HFFc6 (cell line): ENCODE results near the gene MT1HL1. TPM values are rescaled to one million over a fixed set of nuclear protein-coding genes. Genes with fewer than 3 reads are reported as not detected.

ENCODE experiments used
- DNase-seq: peaks from one replicate; pipeline ENCODE4 v3.0.0-alpha.2; 2018
- H3K27ac Mint-ChIP-seq: 2 replicates; pipeline ENCODE4 v1.8.0; 2020; ENCODE audit warnings: mild to moderate bottlenecking, mixed read lengths
- H3K27me3 Mint-ChIP-seq: 2 replicates; pipeline ENCODE4 v1.8.0; 2021; ENCODE audit warnings: mild to moderate bottlenecking, moderate library complexity, mixed read lengths; ENCODE audit not compliant: insufficient read depth
- H3K36me3 Mint-ChIP-seq: 2 replicates; pipeline ENCODE4 v1.8.0; 2021; ENCODE audit warnings: low read depth, mixed read lengths
- H3K4me1 Mint-ChIP-seq: 2 replicates; pipeline ENCODE4 v1.8.0; 2020; ENCODE audit warnings: low read depth, mixed read lengths
- H3K4me3 Mint-ChIP-seq: 2 replicates; pipeline ENCODE4 v1.8.0; 2020; ENCODE audit warnings: mild to moderate bottlenecking, moderate library complexity, mixed read lengths
- H3K9me3 Mint-ChIP-seq: 2 replicates; pipeline ENCODE4 v1.8.0; 2020; ENCODE audit warnings: mild to moderate bottlenecking, mixed read lengths
- CTCF ChIP-seq: fragments of 200-600 bp; sonication (generic); IDR thresholded peaks from 2 replicates; pipeline ENCODE4 v1.5.0; 2021; ENCODE audit warnings: antibody characterized with exemption, mild to moderate bottlenecking
- total RNA-seq, 6 experiments: library from RNA; stranded (reverse); fragmentation: NEBNext Ultra II Directional; extraction: Animal tissue kit (Norgen Biotek cat#: 25700); gene quantifications; 2 replicates in 1 of 6; 3 replicates in 5 of 6; pipeline ENCODE4 v1.2.3, GENCODE V29; 2021

Gene MT1HL1
- total RNA-seq, 6 experiments from 2014 or later = not detected

GRCh38 chr1:237040823-237041222 lies 36.6 kb upstream of the MT1HL1 start:
- no peak for DNase-seq
- Mint-ChIP-seq H3K4me1 (no peaks in the 10 kb centered on the region), H3K4me3 (no peak overlapping the region), H3K9me3 (peaks cover 24% of the 10 kb centered on the region), H3K36me3 (peaks cover 7% of the 10 kb centered on the region), H3K27ac (no peak overlapping the region), H3K27me3 (no peaks in the 10 kb centered on the region; the same call in 1 of the 2 replicates)
- TF ChIP-seq CTCF = no peak

GRCh38 chr1:237038211-237038610 lies 34.0 kb upstream of the MT1HL1 start:
- TF ChIP-seq CTCF = no peak
- H3K27me3 Mint-ChIP-seq = no peaks in the 10 kb centered on the region; the same call in 1 of the 2 replicates
- no peak overlapping the region for H3K27ac Mint-ChIP-seq
- no peaks in the 10 kb centered on the region for H3K4me1 Mint-ChIP-seq
- no peak overlapping the region for H3K4me3 Mint-ChIP-seq
- H3K9me3 Mint-ChIP-seq = peaks cover 12% of the 10 kb centered on the region
- no peak for DNase-seq
- H3K36me3 Mint-ChIP-seq = peaks cover 7% of the 10 kb centered on the region

- no peaks in the 10 kb centered on the region for H3K27me3 Mint-ChIP-seq
- H3K27ac Mint-ChIP-seq = no peak overlapping the region
- DNase-seq = no peak
- TF ChIP-seq CTCF = no peak
- no peak overlapping the region for H3K4me3 Mint-ChIP-seq
- no peaks in the 10 kb centered on the region for H3K4me1 Mint-ChIP-seq
- peaks cover 4% of the 10 kb centered on the region; the same call in 1 of the 2 replicates for H3K9me3 Mint-ChIP-seq
- H3K36me3 Mint-ChIP-seq = no peaks in the 10 kb centered on the region
Observed at GRCh38 chr1:237035759-237036158, 31.5 kb upstream of the MT1HL1 start.

GRCh38 chr1:237033804-237034203 lies 29.6 kb upstream of the MT1HL1 start:
- TF ChIP-seq CTCF = no peak
- no peaks in the 10 kb centered on the region for H3K36me3 Mint-ChIP-seq
- no peaks in the 10 kb centered on the region for H3K4me1 Mint-ChIP-seq
- H3K27me3 Mint-ChIP-seq = no peaks in the 10 kb centered on the region; the same call in 1 of the 2 replicates
- DNase-seq = no peak
- no peak overlapping the region for H3K4me3 Mint-ChIP-seq
- no peak overlapping the region for H3K27ac Mint-ChIP-seq
- H3K9me3 Mint-ChIP-seq = peaks cover 17% of the 10 kb centered on the region

GRCh38 chr1:237033061-237033460 lies 28.8 kb upstream of the MT1HL1 start:
- no peak overlapping the region for H3K4me3 Mint-ChIP-seq
- peaks cover 18% of the 10 kb centered on the region for H3K9me3 Mint-ChIP-seq
- no peaks in the 10 kb centered on the region for H3K36me3 Mint-ChIP-seq
- H3K27ac Mint-ChIP-seq = no peak overlapping the region
- no peaks in the 10 kb centered on the region for H3K4me1 Mint-ChIP-seq
- no peaks in the 10 kb centered on the region; the same call in 1 of the 2 replicates for H3K27me3 Mint-ChIP-seq
- no peak for DNase-seq
- no peak for TF ChIP-seq CTCF

- TF ChIP-seq CTCF = no peak
- no peak overlapping the region for H3K27ac Mint-ChIP-seq
- no peaks in the 10 kb centered on the region; the same call in 1 of the 2 replicates for H3K27me3 Mint-ChIP-seq
- no peaks in the 10 kb centered on the region for H3K36me3 Mint-ChIP-seq
- H3K4me3 Mint-ChIP-seq = peak overlapping the region; percentile 16; the same call in 1 of the 2 replicates
- DNase-seq = no peak
- H3K9me3 Mint-ChIP-seq = peaks cover 28% of the 10 kb centered on the region
- no peaks in the 10 kb centered on the region for H3K4me1 Mint-ChIP-seq
Observed at GRCh38 chr1:237032029-237032428, 27.8 kb upstream of the MT1HL1 start.
